ENCODE measurements around the gene FAM219A.

The FAM219A gene

GRCh38 chr9:34451135-34451534 is 7.2 kb downstream of the FAM219A start:
- no peak overlapping the region for H3K4me3 ChIP-seq (replicated peaks; ENCODE audit: low read depth, low read length)
- no peak for TF ChIP-seq CTCF (IDR thresholded peaks at IDR 0.05; ENCODE audit: low read depth, low read length, missing control alignments)

GRCh38 chr9:34450644-34451043 is 7.7 kb downstream of the FAM219A start:
- TF ChIP-seq CTCF (IDR thresholded peaks at IDR 0.05; ENCODE audit: low read depth, low read length, missing control alignments): no peak
- H3K4me3 ChIP-seq (replicated peaks; ENCODE audit: low read depth, low read length): no peak overlapping the region
- no peak for DNase-seq (ENCODE audit: extremely low read depth, low read depth)

More at GRCh38 chr9:34451135-34451534, 7.2 kb downstream of the FAM219A start:
- no peak for DNase-seq (ENCODE audit: extremely low read depth, low read depth)

GRCh38 chr9:34446951-34447350 is 11.4 kb downstream of the FAM219A start:
- H3K4me3 ChIP-seq (replicated peaks; ENCODE audit: low read depth, low read length): no peak overlapping the region
- TF ChIP-seq CTCF (IDR thresholded peaks at IDR 0.05; ENCODE audit: low read depth, low read length, missing control alignments): no peak
- no peak for DNase-seq (ENCODE audit: extremely low read depth, low read depth)

DNA sequence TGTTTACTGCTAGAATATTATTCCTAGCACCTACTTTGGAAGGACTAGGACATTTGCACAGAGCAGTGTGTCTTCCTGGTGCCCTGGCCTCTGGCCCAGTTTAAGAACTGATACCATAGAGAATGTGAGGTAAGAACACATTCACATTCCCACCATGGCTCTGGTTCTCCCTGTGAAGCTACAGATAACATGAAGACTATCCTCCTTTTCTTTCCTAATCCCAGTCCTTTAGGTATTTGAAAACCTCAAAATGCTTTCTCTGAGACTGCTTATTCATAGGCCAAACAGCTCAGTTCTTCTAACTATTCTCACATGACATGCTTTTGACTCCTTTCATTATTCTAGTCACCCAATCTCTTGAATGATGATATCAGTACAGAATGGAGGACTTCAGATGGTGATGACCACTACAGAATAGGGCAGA is 11.9 kb downstream of the FAM219A start:
- no peak for DNase-seq (ENCODE audit: extremely low read depth, low read depth)
- TF ChIP-seq CTCF (IDR thresholded peaks at IDR 0.05; ENCODE audit: low read depth, low read length, missing control alignments): no peak
- no peak overlapping the region for H3K4me3 ChIP-seq (replicated peaks; ENCODE audit: low read depth, low read length)

- no peak for DNase-seq (ENCODE audit: extremely low read depth, low read depth)
- no peak overlapping the region for H3K4me3 ChIP-seq (replicated peaks; ENCODE audit: low read depth, low read length)
- TF ChIP-seq CTCF (IDR thresholded peaks at IDR 0.05; ENCODE audit: low read depth, low read length, missing control alignments): no peak
These were observed 14.4 kb downstream of the FAM219A start for GRCh38 chr9:34443976-34444375.

GRCh38 chr9:34443533-34443932 is 14.8 kb downstream of the FAM219A start:
- H3K4me3 ChIP-seq (replicated peaks; ENCODE audit: low read depth, low read length): no peak overlapping the region
- TF ChIP-seq CTCF (IDR thresholded peaks at IDR 0.05; ENCODE audit: low read depth, low read length, missing control alignments): no peak
- no peak for DNase-seq (ENCODE audit: extremely low read depth, low read depth)

DNA sequence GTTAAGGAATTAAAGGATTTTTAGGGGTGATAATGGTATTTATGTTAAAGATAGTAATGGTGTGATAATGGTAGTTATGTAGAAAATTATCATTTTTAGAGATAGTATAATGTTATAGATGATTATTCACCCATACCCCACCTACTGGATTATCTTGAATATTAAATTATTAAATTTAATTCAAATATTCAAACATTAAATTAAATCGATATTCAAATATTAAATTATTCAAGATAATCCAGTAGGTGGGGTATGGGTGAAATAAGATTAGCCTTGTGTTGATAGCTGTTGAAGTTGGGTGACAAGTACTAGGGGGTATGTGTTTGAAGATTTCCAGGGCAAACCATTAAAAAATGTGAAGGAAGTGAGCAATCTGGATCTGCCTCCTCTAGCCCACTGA is 15.6 kb downstream of the FAM219A start:
- no peak overlapping the region for H3K4me3 ChIP-seq (replicated peaks; ENCODE audit: low read depth, low read length)
- DNase-seq (ENCODE audit: extremely low read depth, low read depth): no peak
- TF ChIP-seq CTCF (IDR thresholded peaks at IDR 0.05; ENCODE audit: low read depth, low read length, missing control alignments): no peak
